ENCODE results near the gene LDHD. TPM values are rescaled to one million over a fixed set of nuclear protein-coding genes. Genes with fewer than 3 reads are reported as not detected.

Gene LDHD
- total and polyA plus RNA-seq, 2 of the 13 experiments (the other 11 are each of a cell fraction or from before 2014, with no cell fraction given): 9.1 to 9.8 TPM

GRCh38 chr16:75148311-75149195 is 32.0 kb upstream of the LDHD start, which contains the start of gene ZFP1 (continued):
- TF ChIP-seq HOXA9 (CRISPR knock-in tag; IDR thresholded peaks at IDR 0.05; ENCODE audit: borderline replicate concordance): no peak
- peak; percentile 18; the same call in 1 of the 2 replicates for TF ChIP-seq RCOR2 (CRISPR knock-in tag; IDR thresholded peaks at IDR 0.05)
- peak; percentile 97 for TF ChIP-seq ZNF350 (CRISPR knock-in tag; IDR thresholded peaks at IDR 0.05; ENCODE audit: borderline replicate concordance, low read depth)
- TF ChIP-seq THAP7 (CRISPR knock-in tag; IDR thresholded peaks at IDR 0.05): peak; percentile 93; the same call in 1 of the 2 replicates
- TF ChIP-seq, protein P1, sequence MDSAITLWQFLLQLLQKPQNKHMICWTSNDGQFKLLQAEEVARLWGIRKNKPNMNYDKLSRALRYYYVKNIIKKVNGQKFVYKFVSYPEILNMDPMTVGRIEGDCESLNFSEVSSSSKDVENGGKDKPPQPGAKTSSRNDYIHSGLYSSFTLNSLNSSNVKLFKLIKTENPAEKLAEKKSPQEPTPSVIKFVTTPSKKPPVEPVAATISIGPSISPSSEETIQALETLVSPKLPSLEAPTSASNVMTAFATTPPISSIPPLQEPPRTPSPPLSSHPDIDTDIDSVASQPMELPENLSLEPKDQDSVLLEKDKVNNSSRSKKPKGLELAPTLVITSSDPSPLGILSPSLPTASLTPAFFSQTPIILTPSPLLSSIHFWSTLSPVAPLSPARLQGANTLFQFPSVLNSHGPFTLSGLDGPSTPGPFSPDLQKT (CRISPR knock-in tag; IDR thresholded peaks at IDR 0.05; ENCODE audit: borderline replicate concordance): no peak
- peak; percentile 91; the same call in 1 of the 2 replicates for TF ChIP-seq ZNF766 (CRISPR knock-in tag; IDR thresholded peaks at IDR 0.05; ENCODE audit: borderline replicate concordance)
- peak; percentile 61; the same call in 1 of the 2 replicates for TF ChIP-seq YEATS2 (CRISPR knock-in tag; IDR thresholded peaks at IDR 0.05; ENCODE audit: borderline replicate concordance)
- TF ChIP-seq ZNF747 (CRISPR knock-in tag; IDR thresholded peaks at IDR 0.05; ENCODE audit: borderline replicate concordance): 0 out of 2 replicates have a peak, but pooled peaks have one; percentile 90
- TF ChIP-seq, protein P2, sequence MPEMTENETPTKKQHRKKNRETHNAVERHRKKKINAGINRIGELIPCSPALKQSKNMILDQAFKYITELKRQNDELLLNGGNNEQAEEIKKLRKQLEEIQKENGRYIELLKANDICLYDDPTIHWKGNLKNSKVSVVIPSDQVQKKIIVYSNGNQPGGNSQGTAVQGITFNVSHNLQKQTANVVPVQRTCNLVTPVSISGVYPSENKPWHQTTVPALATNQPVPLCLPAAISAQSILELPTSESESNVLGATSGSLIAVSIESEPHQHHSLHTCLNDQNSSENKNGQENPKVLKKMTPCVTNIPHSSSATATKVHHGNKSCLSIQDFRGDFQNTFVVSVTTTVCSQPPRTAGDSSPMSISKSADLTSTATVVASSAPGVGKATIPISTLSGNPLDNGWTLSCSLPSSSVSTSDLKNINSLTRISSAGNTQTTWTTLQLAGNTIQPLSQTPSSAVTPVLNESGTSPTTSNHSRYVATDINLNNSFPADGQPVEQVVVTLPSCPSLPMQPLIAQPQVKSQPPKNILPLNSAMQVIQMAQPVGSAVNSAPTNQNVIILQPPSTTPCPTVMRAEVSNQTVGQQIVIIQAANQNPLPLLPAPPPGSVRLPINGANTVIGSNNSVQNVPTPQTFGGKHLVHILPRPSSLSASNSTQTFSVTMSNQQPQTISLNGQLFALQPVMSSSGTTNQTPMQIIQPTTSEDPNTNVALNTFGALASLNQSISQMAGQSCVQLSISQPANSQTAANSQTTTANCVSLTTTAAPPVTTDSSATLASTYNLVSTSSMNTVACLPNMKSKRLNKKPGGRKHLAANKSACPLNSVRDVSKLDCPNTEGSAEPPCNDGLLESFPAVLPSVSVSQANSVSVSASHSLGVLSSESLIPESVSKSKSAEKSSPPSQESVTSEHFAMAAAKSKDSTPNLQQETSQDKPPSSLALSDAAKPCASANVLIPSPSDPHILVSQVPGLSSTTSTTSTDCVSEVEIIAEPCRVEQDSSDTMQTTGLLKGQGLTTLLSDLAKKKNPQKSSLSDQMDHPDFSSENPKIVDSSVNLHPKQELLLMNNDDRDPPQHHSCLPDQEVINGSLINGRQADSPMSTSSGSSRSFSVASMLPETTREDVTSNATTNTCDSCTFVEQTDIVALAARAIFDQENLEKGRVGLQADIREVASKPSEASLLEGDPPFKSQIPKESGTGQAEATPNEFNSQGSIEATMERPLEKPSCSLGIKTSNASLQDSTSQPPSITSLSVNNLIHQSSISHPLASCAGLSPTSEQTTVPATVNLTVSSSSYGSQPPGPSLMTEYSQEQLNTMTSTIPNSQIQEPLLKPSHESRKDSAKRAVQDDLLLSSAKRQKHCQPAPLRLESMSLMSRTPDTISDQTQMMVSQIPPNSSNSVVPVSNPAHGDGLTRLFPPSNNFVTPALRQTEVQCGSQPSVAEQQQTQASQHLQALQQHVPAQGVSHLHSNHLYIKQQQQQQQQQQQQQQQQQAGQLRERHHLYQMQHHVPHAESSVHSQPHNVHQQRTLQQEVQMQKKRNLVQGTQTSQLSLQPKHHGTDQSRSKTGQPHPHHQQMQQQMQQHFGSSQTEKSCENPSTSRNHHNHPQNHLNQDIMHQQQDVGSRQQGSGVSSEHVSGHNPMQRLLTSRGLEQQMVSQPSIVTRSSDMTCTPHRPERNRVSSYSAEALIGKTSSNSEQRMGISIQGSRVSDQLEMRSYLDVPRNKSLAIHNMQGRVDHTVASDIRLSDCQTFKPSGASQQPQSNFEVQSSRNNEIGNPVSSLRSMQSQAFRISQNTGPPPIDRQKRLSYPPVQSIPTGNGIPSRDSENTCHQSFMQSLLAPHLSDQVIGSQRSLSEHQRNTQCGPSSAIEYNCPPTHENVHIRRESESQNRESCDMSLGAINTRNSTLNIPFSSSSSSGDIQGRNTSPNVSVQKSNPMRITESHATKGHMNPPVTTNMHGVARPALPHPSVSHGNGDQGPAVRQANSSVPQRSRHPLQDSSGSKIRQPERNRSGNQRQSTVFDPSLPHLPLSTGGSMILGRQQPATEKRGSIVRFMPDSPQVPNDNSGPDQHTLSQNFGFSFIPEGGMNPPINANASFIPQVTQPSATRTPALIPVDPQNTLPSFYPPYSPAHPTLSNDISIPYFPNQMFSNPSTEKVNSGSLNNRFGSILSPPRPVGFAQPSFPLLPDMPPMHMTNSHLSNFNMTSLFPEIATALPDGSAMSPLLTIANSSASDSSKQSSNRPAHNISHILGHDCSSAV (CRISPR knock-in tag; IDR thresholded peaks at IDR 0.05; ENCODE audit: borderline replicate concordance): peak; percentile 80; the same call in 1 of the 2 replicates
- TF ChIP-seq ZNF704 (CRISPR knock-in tag; IDR thresholded peaks at IDR 0.05; ENCODE audit: borderline replicate concordance): peak; percentile 63; the same call in 1 of the 2 replicates
- no peak for TF ChIP-seq IRX3 (CRISPR knock-in tag; IDR thresholded peaks at IDR 0.05; ENCODE audit: borderline replicate concordance, low read depth)
- TF ChIP-seq MBNL3 (CRISPR knock-in tag; conservative IDR thresholded peaks at IDR 0.05): no peak
- no peak for TF ChIP-seq ZNF329 (CRISPR knock-in tag; IDR thresholded peaks at IDR 0.05; ENCODE audit: low read depth)
- TF ChIP-seq, protein P3, sequence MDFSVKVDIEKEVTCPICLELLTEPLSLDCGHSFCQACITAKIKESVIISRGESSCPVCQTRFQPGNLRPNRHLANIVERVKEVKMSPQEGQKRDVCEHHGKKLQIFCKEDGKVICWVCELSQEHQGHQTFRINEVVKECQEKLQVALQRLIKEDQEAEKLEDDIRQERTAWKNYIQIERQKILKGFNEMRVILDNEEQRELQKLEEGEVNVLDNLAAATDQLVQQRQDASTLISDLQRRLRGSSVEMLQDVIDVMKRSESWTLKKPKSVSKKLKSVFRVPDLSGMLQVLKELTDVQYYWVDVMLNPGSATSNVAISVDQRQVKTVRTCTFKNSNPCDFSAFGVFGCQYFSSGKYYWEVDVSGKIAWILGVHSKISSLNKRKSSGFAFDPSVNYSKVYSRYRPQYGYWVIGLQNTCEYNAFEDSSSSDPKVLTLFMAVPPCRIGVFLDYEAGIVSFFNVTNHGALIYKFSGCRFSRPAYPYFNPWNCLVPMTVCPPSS (IDR thresholded peaks at IDR 0.05): no peak
